ENCODE results near the gene MAD1L1.

MAD1L1 gene

DNA sequence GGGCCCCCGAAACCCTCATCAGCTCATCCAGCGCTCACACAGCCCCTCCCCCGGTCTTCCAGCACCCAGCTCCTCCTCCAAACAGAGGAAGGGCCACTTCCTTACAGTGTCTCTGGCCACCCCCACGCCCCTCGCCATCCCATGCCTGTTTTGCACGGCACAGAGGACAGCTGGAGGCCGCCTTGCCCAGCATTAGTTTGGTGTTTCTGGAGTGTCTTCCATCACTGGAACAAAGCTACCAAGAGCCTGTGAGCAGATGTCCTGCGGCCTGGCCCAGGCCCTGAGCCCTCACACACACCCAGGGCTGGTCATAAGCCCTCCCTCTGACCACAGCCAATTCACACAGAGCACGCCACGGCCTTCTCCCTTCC lies 82.3 kb downstream of the MAD1L1 start:
- H3K9ac ChIP-seq (ENCODE audit: low read depth, low read length): no peak overlapping the region

DNA sequence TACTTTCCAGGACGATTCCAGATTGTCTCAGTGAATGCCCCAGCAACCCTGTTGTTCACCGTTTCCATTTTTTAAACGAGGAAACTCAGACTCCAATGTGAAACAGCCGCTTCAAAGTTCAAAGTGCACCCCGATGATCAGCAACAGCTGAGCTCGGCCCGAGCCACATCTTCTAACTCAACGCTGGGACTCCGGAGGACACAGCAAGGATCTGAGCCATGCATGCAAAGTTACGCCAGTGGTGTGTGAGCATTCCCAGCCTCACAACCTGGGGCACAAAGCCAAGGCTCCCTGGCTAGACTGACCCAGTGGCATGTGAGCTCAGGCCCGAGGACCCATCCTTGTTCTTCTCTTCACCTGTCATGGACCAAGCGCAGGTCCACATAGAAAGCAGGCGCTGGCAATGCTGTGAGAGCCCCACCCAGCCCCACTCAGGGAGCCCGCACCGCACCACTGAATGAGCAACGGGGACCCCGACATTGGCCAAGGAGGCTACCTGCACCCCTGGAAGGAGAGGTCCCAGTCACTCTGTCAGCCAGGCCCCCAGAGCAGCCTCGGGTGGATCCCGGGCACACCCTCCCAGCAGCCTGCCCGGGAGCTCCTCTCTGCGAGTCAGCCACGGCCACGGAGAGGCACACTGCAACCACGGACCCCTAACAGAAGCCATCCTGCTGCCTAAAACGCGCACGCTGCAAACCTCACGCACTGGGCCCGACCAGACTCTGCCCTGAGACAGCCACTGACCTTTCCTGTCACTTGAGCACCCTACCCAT lies 82.9 kb downstream of the MAD1L1 start:
- no peaks in the 10 kb centered on the region for H3K9me3 ChIP-seq (ENCODE audit: control insufficient read depth, insufficient read depth, low read length)
- H3K27ac ChIP-seq (ENCODE audit: low read depth, low read length): no peak overlapping the region
- no peaks in the 10 kb centered on the region for H3K4me1 ChIP-seq (ENCODE audit: control insufficient read depth, insufficient read depth, low read length)
- peaks cover 38% of the 10 kb centered on the region for H3K36me3 ChIP-seq (ENCODE audit: control insufficient read depth, insufficient read depth, low read length)
- H3K4me3 ChIP-seq (ENCODE audit: low read depth, low read length): no peak overlapping the region
- no peak overlapping the region for H3K9ac ChIP-seq (ENCODE audit: low read depth, low read length)
- H3K27me3 ChIP-seq (ENCODE audit: control insufficient read depth, insufficient read depth, low read length): no peaks in the 10 kb centered on the region

More for the DNA sequence above, 82.3 kb downstream of the MAD1L1 start:
- no peaks in the 10 kb centered on the region for H3K27me3 ChIP-seq (ENCODE audit: control insufficient read depth, insufficient read depth, low read length)
- no peak overlapping the region for H3K27ac ChIP-seq (ENCODE audit: low read depth, low read length)
- H3K4me1 ChIP-seq (ENCODE audit: control insufficient read depth, insufficient read depth, low read length): no peaks in the 10 kb centered on the region
- H3K4me3 ChIP-seq (ENCODE audit: low read depth, low read length): no peak overlapping the region
- H3K9me3 ChIP-seq (ENCODE audit: control insufficient read depth, insufficient read depth, low read length): no peaks in the 10 kb centered on the region
- H3K36me3 ChIP-seq (ENCODE audit: control insufficient read depth, insufficient read depth, low read length): peaks cover 32% of the 10 kb centered on the region

DNA sequence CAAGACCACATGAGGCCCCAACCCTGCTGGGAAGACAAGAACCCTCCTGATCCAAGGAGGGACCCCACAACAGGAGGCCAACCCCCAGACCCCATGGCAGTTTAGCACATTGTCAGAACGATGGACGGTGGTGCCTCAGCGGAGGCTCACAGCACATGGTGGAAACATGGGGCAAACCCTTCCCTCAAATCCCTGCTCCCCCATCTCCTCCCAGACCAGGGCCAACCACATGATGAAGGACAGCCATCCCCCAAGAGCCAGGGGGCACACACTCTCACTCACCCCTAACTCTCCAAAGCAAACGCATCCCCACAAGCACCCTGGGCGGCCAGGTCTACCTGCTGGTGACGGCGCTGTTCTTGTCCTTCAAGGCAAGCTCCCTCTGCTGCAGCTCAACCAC lies 83.9 kb downstream of the MAD1L1 start:
- H3K27ac ChIP-seq (ENCODE audit: low read depth, low read length): no peak overlapping the region
- H3K27me3 ChIP-seq (ENCODE audit: control insufficient read depth, insufficient read depth, low read length): no peaks in the 10 kb centered on the region
- no peak overlapping the region for H3K9ac ChIP-seq (ENCODE audit: low read depth, low read length)
- H3K9me3 ChIP-seq (ENCODE audit: control insufficient read depth, insufficient read depth, low read length): no peaks in the 10 kb centered on the region
- H3K4me3 ChIP-seq (ENCODE audit: low read depth, low read length): no peak overlapping the region
- no peaks in the 10 kb centered on the region for H3K4me1 ChIP-seq (ENCODE audit: control insufficient read depth, insufficient read depth, low read length)
- H3K36me3 ChIP-seq (ENCODE audit: control insufficient read depth, insufficient read depth, low read length): peaks cover 44% of the 10 kb centered on the region

DNA sequence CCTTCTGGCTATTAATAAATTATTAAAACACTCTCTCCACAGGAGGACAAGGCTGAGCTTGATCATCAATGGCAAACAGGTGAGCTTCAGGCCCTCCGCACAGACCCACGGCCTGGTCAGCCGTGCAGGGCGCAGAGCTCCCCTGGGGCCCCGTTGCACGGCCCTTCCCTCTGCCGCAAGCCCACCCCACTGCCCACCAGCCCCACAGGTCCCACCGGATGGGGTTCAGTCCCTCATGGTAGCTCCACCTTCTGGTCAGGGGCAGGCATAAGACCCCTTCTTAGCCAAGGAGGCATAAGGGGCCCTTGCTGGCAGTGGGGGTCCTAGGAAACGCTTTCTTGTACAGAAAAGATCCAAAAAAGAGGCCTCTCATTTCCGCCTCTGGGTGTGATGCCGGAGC lies 84.6 kb downstream of the MAD1L1 start:
- Histone ChIP-seq H3K36me3 (ENCODE audit: control insufficient read depth, insufficient read depth, low read length) (peaks cover 49% of the 10 kb centered on the region), H3K4me1 (ENCODE audit: control insufficient read depth, insufficient read depth, low read length) (no peaks in the 10 kb centered on the region), H3K27ac (ENCODE audit: low read depth, low read length) (no peak overlapping the region), H3K9ac (ENCODE audit: low read depth, low read length) (no peak overlapping the region), H3K4me3 (ENCODE audit: low read depth, low read length) (no peak overlapping the region), H3K27me3 (ENCODE audit: control insufficient read depth, insufficient read depth, low read length) (no peaks in the 10 kb centered on the region), H3K9me3 (ENCODE audit: control insufficient read depth, insufficient read depth, low read length) (no peaks in the 10 kb centered on the region)

DNA sequence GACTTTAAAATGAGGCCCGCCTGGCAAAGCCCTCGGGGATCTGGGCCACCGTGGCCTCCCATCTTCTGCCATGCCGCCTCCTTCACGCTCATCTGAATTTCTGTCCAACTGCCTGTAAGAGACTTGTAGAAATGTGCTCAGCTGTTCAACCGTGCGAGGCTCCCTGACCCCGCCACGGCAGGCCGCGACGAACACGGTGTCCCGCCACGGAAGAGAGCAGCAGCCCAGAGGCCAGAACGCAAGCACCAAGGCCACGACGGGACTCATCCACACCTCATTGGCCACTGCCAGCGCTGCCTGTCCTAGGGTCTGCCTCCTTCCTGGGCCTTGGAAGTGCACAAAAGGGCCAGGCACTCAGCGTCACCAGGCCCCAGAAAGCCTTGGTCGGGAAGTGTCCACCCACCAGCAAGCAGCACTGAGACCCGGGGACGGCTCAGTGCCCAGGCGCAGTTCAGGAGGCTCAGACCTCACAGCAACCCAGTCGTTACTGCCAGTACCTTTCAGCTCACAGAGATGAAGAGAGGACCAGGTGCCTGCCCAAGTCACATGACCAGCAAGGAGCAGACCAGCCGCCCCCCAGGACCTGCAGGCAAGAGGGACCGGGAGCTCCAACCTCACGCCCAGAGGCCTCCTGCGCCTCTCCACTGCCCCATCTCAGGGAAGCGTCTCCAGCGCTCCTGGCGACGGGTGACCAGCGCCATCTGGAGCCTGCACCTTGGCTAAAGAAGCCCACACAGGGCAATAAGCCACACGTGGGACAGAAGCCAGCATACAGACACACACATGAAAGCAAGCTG lies 85.9 kb downstream of the MAD1L1 start:
- Histone ChIP-seq H3K4me1 (ENCODE audit: control insufficient read depth, insufficient read depth, low read length) (no peaks in the 10 kb centered on the region), H3K9me3 (ENCODE audit: control insufficient read depth, insufficient read depth, low read length) (no peaks in the 10 kb centered on the region), H3K36me3 (ENCODE audit: control insufficient read depth, insufficient read depth, low read length) (peaks cover 51% of the 10 kb centered on the region), H3K4me3 (ENCODE audit: low read depth, low read length) (no peak overlapping the region), H3K27me3 (ENCODE audit: control insufficient read depth, insufficient read depth, low read length) (no peaks in the 10 kb centered on the region), H3K9ac (ENCODE audit: low read depth, low read length) (no peak overlapping the region), H3K27ac (ENCODE audit: low read depth, low read length) (no peak overlapping the region)

DNA sequence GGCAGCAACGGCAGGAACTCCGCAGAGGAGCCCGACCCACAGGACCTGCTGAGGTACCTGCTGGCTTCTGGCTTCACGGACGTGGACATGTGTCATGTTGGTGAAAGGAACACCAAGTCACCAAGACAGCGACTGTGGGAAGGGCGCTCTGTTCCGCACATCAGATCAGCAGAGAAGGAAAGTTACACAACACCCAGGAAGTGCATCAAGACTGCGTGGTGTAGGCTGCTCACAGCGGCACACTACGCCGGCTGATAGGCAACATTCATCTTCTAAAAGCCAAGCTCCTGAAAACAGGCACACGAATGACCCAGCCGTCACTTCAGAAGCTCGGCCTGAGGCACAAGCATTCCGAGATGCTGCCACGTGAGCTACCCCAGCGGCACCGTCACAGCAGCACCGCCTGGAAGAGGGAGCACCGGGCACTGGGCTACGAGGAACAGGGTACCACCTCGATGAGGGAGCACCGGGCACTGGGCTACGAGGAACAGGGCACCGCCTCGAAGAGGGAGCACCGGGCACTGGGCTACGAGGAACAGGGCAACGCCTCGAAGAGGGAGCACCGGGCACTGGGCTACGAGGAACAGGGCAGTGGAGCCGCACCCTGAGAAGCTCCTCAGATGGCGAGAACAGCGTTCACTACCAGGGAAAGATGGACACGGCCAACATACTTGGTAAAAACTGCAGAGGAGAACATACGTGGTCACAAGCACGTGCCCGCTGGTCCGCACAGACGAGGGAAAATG lies 86.7 kb downstream of the MAD1L1 start:
- Histone ChIP-seq H3K36me3 (ENCODE audit: control insufficient read depth, insufficient read depth, low read length) (peaks cover 51% of the 10 kb centered on the region), H3K27ac (ENCODE audit: low read depth, low read length) (no peak overlapping the region), H3K4me3 (ENCODE audit: low read depth, low read length) (no peak overlapping the region), H3K27me3 (ENCODE audit: control insufficient read depth, insufficient read depth, low read length) (no peaks in the 10 kb centered on the region), H3K9ac (ENCODE audit: low read depth, low read length) (no peak overlapping the region), H3K9me3 (ENCODE audit: control insufficient read depth, insufficient read depth, low read length) (no peaks in the 10 kb centered on the region), H3K4me1 (ENCODE audit: control insufficient read depth, insufficient read depth, low read length) (no peaks in the 10 kb centered on the region)

DNA sequence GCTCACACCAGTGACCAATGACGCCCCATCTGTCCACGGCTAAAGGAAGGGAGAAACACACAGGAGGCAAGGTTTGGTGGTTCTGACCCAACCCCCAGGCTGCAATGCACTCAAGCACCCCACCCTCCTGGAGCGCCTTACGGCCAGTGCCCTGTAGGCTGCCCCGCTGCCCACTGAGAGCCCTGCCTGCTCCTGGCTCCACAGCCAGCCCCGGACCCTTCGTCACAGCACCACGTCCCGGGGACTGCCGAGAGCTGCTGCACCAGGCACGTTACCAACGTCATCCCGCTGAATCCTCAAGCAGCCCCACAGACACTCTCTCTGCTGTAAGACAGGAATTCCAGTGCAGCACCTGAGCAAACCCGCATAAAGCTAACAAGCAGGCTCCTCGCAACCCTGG lies 87.8 kb downstream of the MAD1L1 start:
- Histone ChIP-seq H3K9me3 (ENCODE audit: control insufficient read depth, insufficient read depth, low read length) (no peaks in the 10 kb centered on the region), H3K36me3 (ENCODE audit: control insufficient read depth, insufficient read depth, low read length) (peaks cover 51% of the 10 kb centered on the region)

DNA sequence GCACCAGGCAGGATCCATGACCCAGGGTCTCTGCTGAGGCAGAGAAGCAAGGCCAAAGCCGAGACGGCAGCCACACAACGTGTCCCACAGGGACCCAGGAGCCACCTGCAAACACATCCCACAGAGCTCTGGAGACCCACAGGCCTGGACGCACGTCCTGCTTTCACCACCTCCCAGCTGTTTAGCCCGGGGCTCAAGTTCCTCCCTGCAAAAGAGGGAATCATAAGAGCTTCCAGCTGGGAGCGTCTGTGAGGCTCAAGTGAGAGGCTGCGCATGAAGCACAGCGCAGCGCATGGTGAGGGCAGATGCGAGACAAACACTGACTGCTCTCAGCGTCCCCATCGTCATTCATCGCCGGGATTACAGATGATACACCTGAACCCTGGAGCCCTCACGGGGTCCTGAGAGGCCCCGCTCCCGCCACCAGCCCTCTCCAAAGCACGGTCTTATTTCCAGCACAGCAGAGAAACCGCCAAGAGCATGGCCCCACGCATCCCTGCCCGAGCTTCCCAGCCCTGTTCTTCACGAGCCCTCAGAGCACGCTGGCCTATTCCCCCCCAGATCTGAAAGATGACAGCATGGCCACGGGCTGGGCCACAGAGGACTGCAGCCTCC lies 88.7 kb downstream of the MAD1L1 start:
- no peak overlapping the region for H3K4me3 ChIP-seq (ENCODE audit: low read depth, low read length)
- no peaks in the 10 kb centered on the region for H3K27me3 ChIP-seq (ENCODE audit: control insufficient read depth, insufficient read depth, low read length)
- H3K9me3 ChIP-seq (ENCODE audit: control insufficient read depth, insufficient read depth, low read length): no peaks in the 10 kb centered on the region
- peaks cover 51% of the 10 kb centered on the region for H3K36me3 ChIP-seq (ENCODE audit: control insufficient read depth, insufficient read depth, low read length)
- no peak overlapping the region for H3K9ac ChIP-seq (ENCODE audit: low read depth, low read length)
- H3K27ac ChIP-seq (ENCODE audit: low read depth, low read length): no peak overlapping the region
- H3K4me1 ChIP-seq (ENCODE audit: control insufficient read depth, insufficient read depth, low read length): no peaks in the 10 kb centered on the region

More for the DNA sequence above, 87.8 kb downstream of the MAD1L1 start:
- H3K4me3 ChIP-seq (ENCODE audit: low read depth, low read length): no peak overlapping the region
- H3K27ac ChIP-seq (ENCODE audit: low read depth, low read length): no peak overlapping the region
- no peaks in the 10 kb centered on the region for H3K4me1 ChIP-seq (ENCODE audit: control insufficient read depth, insufficient read depth, low read length)
- H3K27me3 ChIP-seq (ENCODE audit: control insufficient read depth, insufficient read depth, low read length): no peaks in the 10 kb centered on the region
- H3K9ac ChIP-seq (ENCODE audit: low read depth, low read length): no peak overlapping the region

DNA sequence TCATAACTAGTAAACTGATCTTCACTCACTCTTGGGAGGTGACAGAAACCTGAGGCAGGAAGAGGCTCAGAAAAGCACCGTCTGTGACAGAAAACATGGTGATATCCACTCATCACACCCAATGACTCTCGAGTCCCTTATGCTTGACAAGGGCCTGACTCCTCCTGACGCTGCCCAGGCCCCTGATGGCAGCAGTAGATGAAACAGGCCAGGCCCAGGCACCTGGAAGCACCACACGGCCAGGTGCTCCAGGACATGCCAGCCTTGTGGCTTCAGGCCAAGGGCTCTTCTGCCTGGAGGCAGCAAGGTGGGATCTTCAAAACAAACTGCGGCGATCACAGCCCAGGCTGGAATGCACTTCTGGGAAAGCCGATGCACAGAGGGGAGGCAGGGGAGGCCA lies 89.3 kb downstream of the MAD1L1 start:
- Histone ChIP-seq H3K9ac (ENCODE audit: low read depth, low read length) (no peak overlapping the region), H3K4me1 (ENCODE audit: control insufficient read depth, insufficient read depth, low read length) (no peaks in the 10 kb centered on the region), H3K36me3 (ENCODE audit: control insufficient read depth, insufficient read depth, low read length) (peaks cover 47% of the 10 kb centered on the region), H3K27ac (ENCODE audit: low read depth, low read length) (no peak overlapping the region), H3K4me3 (ENCODE audit: low read depth, low read length) (no peak overlapping the region), H3K9me3 (ENCODE audit: control insufficient read depth, insufficient read depth, low read length) (no peaks in the 10 kb centered on the region), H3K27me3 (ENCODE audit: control insufficient read depth, insufficient read depth, low read length) (no peaks in the 10 kb centered on the region)

DNA sequence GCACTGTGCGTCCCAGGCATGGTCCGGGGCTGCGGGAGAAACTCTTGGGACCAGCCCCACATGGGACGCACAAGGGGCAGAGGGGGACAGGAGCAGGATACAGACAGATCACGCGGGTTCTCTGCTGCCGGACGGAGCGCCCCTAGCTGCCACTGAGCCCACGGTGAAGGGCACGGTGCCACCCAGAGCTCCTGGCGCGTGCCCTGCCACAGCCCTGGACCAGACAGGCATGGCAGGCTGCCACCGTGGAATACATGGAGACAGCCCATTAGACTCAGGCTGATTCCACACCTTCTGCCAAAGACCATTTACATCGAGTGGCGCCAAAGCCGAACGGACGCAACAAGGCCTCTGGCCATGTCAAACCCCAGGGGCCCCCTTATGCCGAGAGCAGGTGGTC lies 90.4 kb downstream of the MAD1L1 start:
- H3K9ac ChIP-seq (ENCODE audit: low read depth, low read length): no peak overlapping the region
- H3K9me3 ChIP-seq (ENCODE audit: control insufficient read depth, insufficient read depth, low read length): no peaks in the 10 kb centered on the region
- no peaks in the 10 kb centered on the region for H3K4me1 ChIP-seq (ENCODE audit: control insufficient read depth, insufficient read depth, low read length)
- H3K27me3 ChIP-seq (ENCODE audit: control insufficient read depth, insufficient read depth, low read length): no peaks in the 10 kb centered on the region
- no peak overlapping the region for H3K27ac ChIP-seq (ENCODE audit: low read depth, low read length)
- H3K36me3 ChIP-seq (ENCODE audit: control insufficient read depth, insufficient read depth, low read length): peaks cover 37% of the 10 kb centered on the region
- H3K4me3 ChIP-seq (ENCODE audit: low read depth, low read length): no peak overlapping the region
